Heart left ventricle (tissue), 16 donors: ENCODE results near the gene COP1. TPM values are rescaled to one million over a fixed set of nuclear protein-coding genes. Genes with fewer than 3 reads are reported as not detected.

Experiments used
- ATAC-seq, 4 donors: fragments of 200-7000 bp; cut with Tn5 transposase; one replicate each; pipeline ENCODE4 v1.9.1; 2020 to 2022; ENCODE audit warnings: moderate library complexity in 4 of 4, mild to moderate bottlenecking in 3 of 4, moderate number of reproducible peaks in 1 of 4
- DNase-seq, 5 donors: peaks; one replicate each; pipeline ENCODE4 v3.0.0-alpha.2; 2020
- H3K27ac ChIP-seq, 12 donors: fragments of 200-600 bp; sonication (generic) in 4 of 12; one replicate each; pipeline versions ENCODE4 v1.5.0 to v1.8.0; 2016 to 2022; ENCODE audit warnings: mild to moderate bottlenecking in 2 of 12
- H3K27me3 ChIP-seq, 9 donors: fragments of 200-600 bp; sonication (generic) in 2 of 9; one replicate each; pipeline versions ENCODE4 v1.5.1 to v1.8.0; 2016 to 2022; ENCODE audit warnings: mild to moderate bottlenecking in 3 of 9
- H3K36me3 ChIP-seq, 9 donors: fragments of 200-600 bp; sonication (generic) in 2 of 9; one replicate each; pipeline versions ENCODE4 v1.5.0 to v1.8.0; 2018 to 2022; ENCODE audit warnings: mild to moderate bottlenecking in 2 of 9
- H3K4me1 ChIP-seq, 12 donors: fragments of 200-600 bp; sonication (generic) in 4 of 12; one replicate each; pipeline versions ENCODE4 v1.5.0 to v1.8.0; 2016 to 2022; ENCODE audit warnings: mild to moderate bottlenecking in 3 of 12
- H3K4me3 ChIP-seq, 12 donors: fragments of 200-600 bp; sonication (generic) in 4 of 12; one replicate each; pipeline versions ENCODE4 v1.5.0 to v1.8.0; 2017 to 2022; ENCODE audit warnings: mild to moderate bottlenecking in 9 of 12, moderate library complexity in 4 of 12
- H3K9me3 ChIP-seq, 12 donors: fragments of 200-600 bp; sonication (generic) in 4 of 12; one replicate each; pipeline versions ENCODE4 v1.5.0 to v1.8.0; 2016 to 2022; ENCODE audit warnings: mild to moderate bottlenecking in 1 of 12
- POLR2A ChIP-seq, 2 donors: fragments of 450-650 bp; IDR thresholded peaks; one replicate each; pipeline ENCODE4 v1.6.1; 2017; ENCODE audit warnings: antibody characterized with exemption in 2 of 2, mild to moderate bottlenecking in 2 of 2, moderate library complexity in 2 of 2
- WGBS, 4 donors: extraction: QIAGEN DNeasy Blood & Tissue Kit in 2 of 4; methylation state at CpG; one replicate each; pipeline versions ENCODE4 v1.1.5 to v1.1.7; 2013 to 2018; 5-methylcytosine and 5-hydroxymethylcytosine counted together
- intact Hi-C, 10 donors: fragments of 100-400 bp; cut with DNase I; formaldehyde crosslinking; loops; one replicate each; pipeline versions ENCODE4 v1.11.1 to v1.14.2; 2022
- polyA plus RNA-seq, 2 donors: library from polyadenylated mRNA; stranded (reverse); fragments of 200-250 nt; gene quantifications; one replicate each; pipeline ENCODE4 v1.2.3, GENCODE V29; 2013
- total RNA-seq, 9 donors: library from RNA; depleted of rRNA in 2 of 9; stranded (reverse); fragments of >200 nt in 2 of 9; fragmentation: NEBNext Ultra II Directional in 3 of 9; extraction: Animal tissue kit (Norgen Biotek cat#: 25700) in 3 of 9; gene quantifications; one replicate each; pipeline versions ENCODE4 v1.1.0 to v1.2.4, GENCODE V29; 2016 to 2023
- TF ChIP-seq, protein P1 (sequence below), 12 donors: fragments of 200-600 bp; sonication (generic) in 4 of 12; IDR thresholded peaks; one replicate each; pipeline versions ENCODE4 v1.5.0 to v1.8.0; 2018 to 2022; ENCODE audit warnings: antibody characterized with exemption in 12 of 12, mild to moderate bottlenecking in 5 of 12
- donor health status: ischemic (EF 13 %, LVEDD 7.1; RV severe dilation, severe dysfunction).
- donor health status: healthy with polysubstance abuse.
- donor health status: DM: no; HTN: yes; CAD: no.
- donor health status: DM: no; HTN: no; CAD: no.
- donor health status: ischemic (EF 25% LVEDD 6.9; RV normal size, moderate dysfunction).
- donor health status: ischemic (EF 25% LVEDD 5.7; RV mildly dilated, moderate dysfunction).
- donor health status: healthy.
- donor health status: DM: yes; HTN: yes; CAD: no.
- donor health status: ischemic (EF 35%, LVEDD 5.7; RV mildly dilated, moderate dysfunction).
- donor health status: nonischemic (EF 11% LVEDD 7.7; RV severe dilation, severe dysfunction).
- donor health status: DM: yes; HTN: yes; CAD: no.
- donor health status: PGD.
- donor health status: ischemic (EF 29% LVEDD 5.4; RV normal size, mild dysfunction).
- donor health status: nonischemic (EF 23%, LVEDD 6.1; RV moderate dilation, normal function).

Gene COP1
- total and polyA plus RNA-seq, 11 donors, result 19.9 to 31.7 (median 23.1) TPM

DNA sequence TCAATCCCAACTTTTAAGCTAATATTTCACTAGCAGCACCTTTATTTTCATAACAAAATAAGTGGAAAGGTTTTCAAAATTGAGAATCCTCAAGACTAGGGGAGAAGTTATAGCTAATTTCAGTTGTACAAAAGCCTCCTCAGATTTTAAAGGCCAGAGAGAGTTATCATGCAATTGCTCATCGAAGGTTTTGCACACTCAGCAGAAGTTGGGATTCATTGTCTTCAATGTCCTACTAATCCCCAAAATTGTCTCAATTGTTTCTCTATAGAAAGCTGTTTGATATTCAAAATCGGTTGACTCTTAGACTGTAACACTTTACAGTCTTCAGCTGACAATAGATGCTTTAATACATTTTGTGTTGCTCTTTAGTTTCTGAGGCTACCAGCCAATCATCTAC is 293.0 kb downstream of the COP1 start:
- Histone ChIP-seq H3K27me3 (no peaks in the 10 kb centered on the region), H3K9me3 (peaks cover 2 to 48% (median 26%) of the 10 kb centered on the region in 12 donors), H3K4me1 (no peaks in the 10 kb centered on the region), H3K27ac (no peak overlapping the region), H3K36me3 (no peaks in the 10 kb centered on the region), H3K4me3 (no peak overlapping the region)
- DNase-seq, result no peak
- 84 to 89% (median 87%) methylated on average over 2 of the region's 2 CpGs for WGBS, 4 donors
- TF ChIP-seq, protein P1, sequence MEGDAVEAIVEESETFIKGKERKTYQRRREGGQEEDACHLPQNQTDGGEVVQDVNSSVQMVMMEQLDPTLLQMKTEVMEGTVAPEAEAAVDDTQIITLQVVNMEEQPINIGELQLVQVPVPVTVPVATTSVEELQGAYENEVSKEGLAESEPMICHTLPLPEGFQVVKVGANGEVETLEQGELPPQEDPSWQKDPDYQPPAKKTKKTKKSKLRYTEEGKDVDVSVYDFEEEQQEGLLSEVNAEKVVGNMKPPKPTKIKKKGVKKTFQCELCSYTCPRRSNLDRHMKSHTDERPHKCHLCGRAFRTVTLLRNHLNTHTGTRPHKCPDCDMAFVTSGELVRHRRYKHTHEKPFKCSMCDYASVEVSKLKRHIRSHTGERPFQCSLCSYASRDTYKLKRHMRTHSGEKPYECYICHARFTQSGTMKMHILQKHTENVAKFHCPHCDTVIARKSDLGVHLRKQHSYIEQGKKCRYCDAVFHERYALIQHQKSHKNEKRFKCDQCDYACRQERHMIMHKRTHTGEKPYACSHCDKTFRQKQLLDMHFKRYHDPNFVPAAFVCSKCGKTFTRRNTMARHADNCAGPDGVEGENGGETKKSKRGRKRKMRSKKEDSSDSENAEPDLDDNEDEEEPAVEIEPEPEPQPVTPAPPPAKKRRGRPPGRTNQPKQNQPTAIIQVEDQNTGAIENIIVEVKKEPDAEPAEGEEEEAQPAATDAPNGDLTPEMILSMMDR (IDR thresholded peaks at IDR 0.05), result no peak
- TF ChIP-seq POLR2A (IDR thresholded peaks at IDR 0.05), result no peak
- no peak for ATAC-seq
- intact Hi-C loops, result no loop called here

DNA sequence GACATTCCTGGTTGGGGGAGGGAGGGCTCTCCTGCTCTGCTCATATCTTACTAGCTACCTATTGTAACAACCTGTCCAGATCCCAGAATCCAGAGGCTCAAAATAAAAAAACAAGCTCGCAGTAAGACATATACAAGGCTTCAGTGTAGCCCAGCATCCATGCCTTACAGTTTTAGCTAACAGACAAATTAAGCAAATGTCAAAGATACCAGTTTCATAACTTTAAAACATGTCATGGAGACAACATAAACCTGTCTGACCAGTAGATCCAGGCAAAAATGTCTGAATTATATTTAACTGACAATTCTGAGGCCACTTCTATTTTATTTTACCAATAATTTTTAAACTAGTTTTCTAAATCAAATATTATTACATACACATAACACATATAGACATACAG is 295.9 kb downstream of the COP1 start:
- intact Hi-C loops, result no loop called here
- Histone ChIP-seq H3K27ac (no peak overlapping the region), H3K9me3 (peaks cover 2 to 52% (median 26%) of the 10 kb centered on the region in 12 donors), H3K4me3 (no peak overlapping the region), H3K27me3 (no peaks in the 10 kb centered on the region), H3K4me1 (no peaks in the 10 kb centered on the region), H3K36me3 (no peaks in the 10 kb centered on the region)
- no peak for DNase-seq
- TF ChIP-seq POLR2A (IDR thresholded peaks at IDR 0.05), result no peak
- TF ChIP-seq, protein P1 (IDR thresholded peaks at IDR 0.05), result no peak
- no peak for ATAC-seq
- WGBS, 4 donors, result 81 to 97% (median 95%) methylated on average over 1 of the region's 1 CpG

DNA sequence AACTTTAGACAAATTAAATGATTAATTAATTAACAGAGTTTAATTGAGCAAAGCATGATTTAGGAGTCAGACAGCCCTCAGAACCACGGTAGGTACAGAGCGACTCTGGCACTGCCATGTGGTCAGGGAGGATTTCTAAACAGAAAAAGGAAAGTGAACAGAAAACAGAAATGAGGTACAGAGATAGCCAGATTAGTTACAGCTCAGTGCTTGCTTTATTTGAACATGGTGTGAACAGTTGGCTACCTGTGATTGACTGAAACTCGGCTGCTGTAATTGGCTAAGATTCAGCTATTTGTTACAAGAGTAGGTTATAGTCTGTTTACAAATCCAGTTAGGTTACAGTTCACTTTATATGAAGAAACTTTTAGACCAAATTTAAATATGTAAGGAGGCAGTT is 300.7 kb downstream of the COP1 start:
- H3K27ac ChIP-seq, result no peak overlapping the region
- intact Hi-C loops, result no loop called here
- H3K9me3 ChIP-seq, result peaks cover 0 to 26% (median 13%) of the 10 kb centered on the region in 12 donors
- no peak overlapping the region for H3K4me3 ChIP-seq
- H3K27me3 ChIP-seq, result no peaks in the 10 kb centered on the region
- H3K36me3 ChIP-seq, result no peaks in the 10 kb centered on the region
- DNase-seq (no peak), ATAC-seq (no peak)
- no peaks in the 10 kb centered on the region for H3K4me1 ChIP-seq
- TF ChIP-seq POLR2A (IDR thresholded peaks at IDR 0.05), result no peak
- TF ChIP-seq, protein P1 (IDR thresholded peaks at IDR 0.05), result no peak
- WGBS, 4 donors, result 81 to 89% (median 84%) methylated on average over 3 of the region's 3 CpGs

DNA sequence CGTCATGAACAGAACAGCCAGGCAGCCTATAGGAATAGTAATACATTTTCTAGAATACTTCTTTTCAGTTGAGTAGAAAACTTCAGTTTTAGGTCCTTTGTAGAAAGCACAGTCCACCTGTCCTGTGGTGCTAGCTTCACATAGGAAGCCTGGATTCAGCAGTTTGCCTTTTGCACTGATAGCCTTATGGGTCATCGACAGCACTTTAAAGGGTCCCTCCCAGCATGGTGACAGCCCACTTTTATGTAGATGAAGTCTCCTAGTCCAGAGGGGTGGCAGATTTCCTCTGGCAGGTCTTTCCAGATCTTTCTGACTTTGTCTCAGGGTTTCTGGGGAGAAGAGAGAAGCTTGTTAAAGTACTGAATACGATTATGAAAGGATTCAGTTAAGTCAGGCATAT is 302.3 kb downstream of the COP1 start:
- Histone ChIP-seq H3K27ac (no peak overlapping the region), H3K36me3 (no peaks in the 10 kb centered on the region), H3K27me3 (no peaks in the 10 kb centered on the region), H3K4me1 (no peaks in the 10 kb centered on the region), H3K9me3 (peaks cover 0 to 10% (median 0%) of the 10 kb centered on the region in 12 donors), H3K4me3 (no peak overlapping the region)
- intact Hi-C loops, result no loop called here
- DNase-seq, result no peak
- ATAC-seq, result no peak
- 76 to 80% (median 78%) methylated on average over 3 of the region's 3 CpGs for WGBS, 4 donors
- TF ChIP-seq, protein P1 (IDR thresholded peaks at IDR 0.05), result no peak
